Muscle of leg (tissue), 16 donors: Measurements from ENCODE around the gene PFDN4. TPM values are rescaled to one million over a fixed set of nuclear protein-coding genes. Genes with fewer than 3 reads are reported as not detected.

ENCODE experiments used
- DNase-seq: peaks from one replicate; pipeline ENCODE4 v3.0.0; 2013
- H3K27ac ChIP-seq: one replicate; pipeline ENCODE4 v1.5.1; 2013; ENCODE audit warnings: mild to moderate bottlenecking, low read length, control low read depth
- H3K27me3 ChIP-seq: one replicate; pipeline ENCODE4 v1.6.1; 2013; ENCODE audit warnings: low read length; ENCODE audit not compliant: control insufficient read depth, insufficient read depth
- H3K36me3 ChIP-seq: one replicate; pipeline ENCODE4 v1.6.1; 2013; ENCODE audit warnings: low read length; ENCODE audit not compliant: control insufficient read depth, insufficient read depth
- H3K4me1 ChIP-seq: one replicate; pipeline ENCODE4 v1.6.1; 2013; ENCODE audit warnings: low read length; ENCODE audit not compliant: control insufficient read depth, insufficient read depth
- H3K4me3 ChIP-seq: one replicate; pipeline ENCODE4 v1.5.1; 2013; ENCODE audit warnings: low read length, control low read depth
- H3K9me3 ChIP-seq: replicated peaks from 2 replicates; pipeline ENCODE4 v1.6.1; 2013; ENCODE audit warnings: low read depth, low read length; ENCODE audit not compliant: control insufficient read depth
- WGBS: methylation state at CpG from one replicate; pipeline ENCODE4 v1.1.5; 2013; ENCODE audit warnings: missing lambda C conversion rate; ENCODE audit not compliant: insufficient coverage; 5-methylcytosine and 5-hydroxymethylcytosine counted together
- long read RNA-seq, 11 donors: transcript quantifications; one replicate each; lab custom pipeline, GENCODE V29; 2026
- polyA plus RNA-seq, 8 donors: library from polyadenylated mRNA; unstranded; fragments of 120-200 nt; gene quantifications; one replicate each; pipeline versions ENCODE4 v1.2.1 to v1.2.3, GENCODE V29; 2013; ENCODE audit warnings: inconsistent platforms in 1 of 8, low replicate concordance in 1 of 8; ENCODE audit not compliant: insufficient read length in 8 of 8, insufficient read depth in 1 of 8
- total RNA-seq: library from RNA; stranded (reverse); fragments of 120-200 nt; gene quantifications from one replicate; pipeline ENCODE4 v1.2.4, GENCODE V29; 2013

PFDN4 gene, protein sequence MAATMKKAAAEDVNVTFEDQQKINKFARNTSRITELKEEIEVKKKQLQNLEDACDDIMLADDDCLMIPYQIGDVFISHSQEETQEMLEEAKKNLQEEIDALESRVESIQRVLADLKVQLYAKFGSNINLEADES
- total RNA-seq, result 95.5 TPM
- polyA plus RNA-seq, result 10 to 100 TPM; 56.0 to 74.4 (median 60.5) TPM
- long read RNA-seq, donor 1, transcript PFDN4-201 (4 exons, 1,462 nt), result major isoform, 25 of 25 reads
- long read RNA-seq, donor 1, partial matches to known transcripts, result 0 of 25 reads
- long read RNA-seq, donor 1, other reads (novel, unspliced or antisense), result 0 of 25 reads
- long read RNA-seq, donor 2, transcript PFDN4-201 (4 exons, 1,462 nt), result major isoform, 8 of 8 reads
- long read RNA-seq, donor 2, partial matches to known transcripts, result 0 of 8 reads
- long read RNA-seq, donor 2, other reads (novel, unspliced or antisense), result 0 of 8 reads
- long read RNA-seq, donor 3, transcript PFDN4-201 (4 exons, 1,462 nt), result major isoform, 23 of 31 reads
- long read RNA-seq, donor 3, partial matches to known transcripts, result 7 of 31 reads
- long read RNA-seq, donor 3, other reads (novel, unspliced or antisense), result 0 of 31 reads
- long read RNA-seq, donor 4, transcript PFDN4-201 (4 exons, 1,462 nt), result major isoform, 30 of 39 reads
- long read RNA-seq, donor 4, partial matches to known transcripts, result 8 of 39 reads
- long read RNA-seq, donor 4, other reads (novel, unspliced or antisense), result 0 of 39 reads
- long read RNA-seq, donor 5, transcript PFDN4-201 (4 exons, 1,462 nt), result major isoform, 83 of 105 reads
- long read RNA-seq, donor 5, partial matches to known transcripts, result 21 of 105 reads
- long read RNA-seq, donor 5, other reads (novel, unspliced or antisense), result 0 of 105 reads
- long read RNA-seq, donor 6, transcript PFDN4-201 (4 exons, 1,462 nt), result major isoform, 109 of 141 reads
- long read RNA-seq, donor 6, partial matches to known transcripts, result 31 of 141 reads
- long read RNA-seq, donor 6, other reads (novel, unspliced or antisense), result 0 of 141 reads
- long read RNA-seq, donor 7, transcript PFDN4-201 (4 exons, 1,462 nt), result major isoform, 58 of 105 reads
- long read RNA-seq, donor 7, partial matches to known transcripts, result 28 of 105 reads
- long read RNA-seq, donor 7, other reads (novel, unspliced or antisense), result 18 of 105 reads
- long read RNA-seq, donor 8, transcript PFDN4-201 (4 exons, 1,462 nt), result major isoform, 59 of 94 reads
- long read RNA-seq, donor 8, partial matches to known transcripts, result 21 of 94 reads
- long read RNA-seq, donor 8, other reads (novel, unspliced or antisense), result 13 of 94 reads
- long read RNA-seq, donor 9, transcript PFDN4-201 (4 exons, 1,462 nt), result major isoform, 37 of 42 reads
- long read RNA-seq, donor 9, partial matches to known transcripts, result 5 of 42 reads
- long read RNA-seq, donor 9, other reads (novel, unspliced or antisense), result 0 of 42 reads
- long read RNA-seq, donor 10, transcript PFDN4-201 (4 exons, 1,462 nt), result major isoform, 73 of 120 reads
- long read RNA-seq, donor 10, partial matches to known transcripts, result 47 of 120 reads
- long read RNA-seq, donor 10, other reads (novel, unspliced or antisense), result 0 of 120 reads
- long read RNA-seq, donor 11, transcript PFDN4-201 (4 exons, 1,462 nt), result major isoform, 41 of 56 reads
- long read RNA-seq, donor 11, partial matches to known transcripts, result 8 of 56 reads
- long read RNA-seq, donor 11, other reads (novel, unspliced or antisense), result 7 of 56 reads

DNA sequence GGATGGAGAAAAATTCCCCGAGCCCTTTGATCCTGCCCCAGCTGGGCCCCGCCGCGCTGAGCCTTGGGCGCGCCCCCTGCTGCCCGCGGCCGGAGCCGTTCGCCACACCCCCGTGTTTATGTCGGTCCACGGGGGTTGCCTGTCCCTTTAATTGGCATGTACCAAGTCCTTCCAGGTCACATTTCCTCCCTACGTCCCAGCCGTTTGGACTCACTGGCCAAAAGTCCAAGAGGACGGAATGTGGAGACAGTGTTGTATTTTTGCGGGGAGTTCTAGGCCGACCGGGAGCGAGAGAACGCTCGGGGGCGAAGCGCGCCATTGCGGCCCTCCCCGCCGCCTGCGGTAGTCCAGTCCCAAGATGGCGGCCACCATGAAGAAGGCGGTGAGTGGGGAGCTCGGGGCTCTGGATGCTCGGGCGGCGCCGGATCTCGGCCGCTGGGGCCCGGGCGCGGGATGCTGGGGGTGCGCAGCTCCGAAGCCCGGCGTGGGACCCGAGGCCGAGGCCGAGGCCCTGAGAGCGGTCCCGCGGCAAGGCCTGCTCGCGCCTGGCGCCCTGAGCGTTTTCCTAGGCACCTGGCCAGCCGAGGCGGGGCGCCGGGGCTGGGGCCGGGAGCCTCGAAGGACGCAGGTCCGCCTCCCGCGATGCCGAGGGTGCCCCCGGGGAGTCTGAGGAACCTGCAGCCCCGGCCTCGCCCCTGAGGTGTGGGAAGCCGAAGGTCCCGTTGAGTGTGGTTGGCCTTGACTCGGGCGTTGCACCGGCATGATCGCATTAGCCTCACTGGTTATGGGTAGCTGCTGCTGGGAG is at the start of gene PFDN4:
PFDN4 (plus strand) TSS at position 345 of the 805 bp plus-strand sequence; CDS start at position 359, 14 bp downstream.
- peaks cover 9% of the 10 kb centered on the region for H3K36me3 ChIP-seq
- H3K4me3 ChIP-seq, result peak within 1 kb of the TSS; percentile 85
- peak within 1 kb of the TSS; percentile 97 for H3K27ac ChIP-seq
- H3K27me3 ChIP-seq, result no peaks in the 10 kb centered on the region
- H3K4me1 ChIP-seq, result peaks cover 12% of the 10 kb centered on the region
- DNase-seq, result peak; percentile 90
- no peaks in the 10 kb centered on the region for H3K9me3 ChIP-seq
- under 1% methylated on average over 71 of the region's 76 CpGs for WGBS

DNA sequence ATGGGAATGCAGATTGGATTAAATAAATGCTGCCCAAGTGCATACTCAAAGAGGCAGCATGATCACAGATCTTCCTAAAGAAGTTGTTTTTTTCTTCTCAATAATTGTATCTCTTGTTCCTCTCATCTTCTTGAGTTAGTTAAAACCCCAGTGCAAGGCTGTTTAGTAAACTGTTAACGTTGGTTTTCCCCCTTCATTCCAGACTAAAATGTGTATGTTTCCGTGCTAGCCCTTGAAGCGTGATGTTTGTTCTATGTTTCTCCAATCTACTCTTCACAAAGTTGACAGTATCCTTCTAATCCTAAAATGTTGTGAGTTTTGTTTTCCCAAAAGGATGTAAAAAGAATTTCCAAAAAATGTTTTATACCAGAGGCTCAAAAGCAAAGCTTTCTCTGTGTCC is 49.7 kb upstream of the PFDN4 start:
- Histone ChIP-seq H3K36me3 (no peaks in the 10 kb centered on the region), H3K4me1 (no peaks in the 10 kb centered on the region), H3K9me3 (no peaks in the 10 kb centered on the region), H3K27ac (no peak overlapping the region), H3K4me3 (no peak overlapping the region), H3K27me3 (peaks cover 3% of the 10 kb centered on the region)
- WGBS, result no CpG with 5 or more reads among the region's 3 CpGs
- DNase-seq, result no peak

DNA sequence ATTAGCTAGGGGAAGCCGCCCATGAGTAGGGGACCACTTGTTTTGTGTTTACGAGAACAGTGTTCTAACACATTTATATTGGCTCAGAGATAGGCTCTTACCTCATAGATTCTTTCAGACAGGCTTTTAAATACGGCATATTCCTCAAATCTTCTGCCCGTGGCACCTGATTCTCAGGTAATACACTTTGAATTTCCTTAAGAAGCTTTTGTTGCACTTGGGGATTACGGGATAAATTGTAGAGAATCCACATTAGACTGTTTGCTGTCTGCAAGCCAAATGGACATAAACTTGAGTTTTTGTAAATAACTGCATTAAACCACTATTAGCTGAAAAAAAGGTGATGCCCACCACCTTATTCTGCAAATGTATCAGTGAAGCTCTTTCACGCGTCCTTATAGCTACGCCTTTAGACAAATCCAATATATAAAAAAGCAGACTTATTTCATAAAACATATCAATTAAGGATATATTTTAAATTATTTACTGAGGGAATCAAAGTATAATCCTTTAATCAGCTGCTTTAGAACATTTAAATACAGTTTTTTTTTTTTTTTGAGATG is 49.0 kb upstream of the PFDN4 start:
- WGBS, result no CpG with 5 or more reads among the region's 8 CpGs
- H3K27me3 ChIP-seq, result peaks cover 3% of the 10 kb centered on the region
- no peaks in the 10 kb centered on the region for H3K9me3 ChIP-seq
- DNase-seq, result no peak
- H3K27ac ChIP-seq, result no peak overlapping the region
- no peaks in the 10 kb centered on the region for H3K4me1 ChIP-seq
- H3K36me3 ChIP-seq, result no peaks in the 10 kb centered on the region
- H3K4me3 ChIP-seq, result no peak overlapping the region

DNA sequence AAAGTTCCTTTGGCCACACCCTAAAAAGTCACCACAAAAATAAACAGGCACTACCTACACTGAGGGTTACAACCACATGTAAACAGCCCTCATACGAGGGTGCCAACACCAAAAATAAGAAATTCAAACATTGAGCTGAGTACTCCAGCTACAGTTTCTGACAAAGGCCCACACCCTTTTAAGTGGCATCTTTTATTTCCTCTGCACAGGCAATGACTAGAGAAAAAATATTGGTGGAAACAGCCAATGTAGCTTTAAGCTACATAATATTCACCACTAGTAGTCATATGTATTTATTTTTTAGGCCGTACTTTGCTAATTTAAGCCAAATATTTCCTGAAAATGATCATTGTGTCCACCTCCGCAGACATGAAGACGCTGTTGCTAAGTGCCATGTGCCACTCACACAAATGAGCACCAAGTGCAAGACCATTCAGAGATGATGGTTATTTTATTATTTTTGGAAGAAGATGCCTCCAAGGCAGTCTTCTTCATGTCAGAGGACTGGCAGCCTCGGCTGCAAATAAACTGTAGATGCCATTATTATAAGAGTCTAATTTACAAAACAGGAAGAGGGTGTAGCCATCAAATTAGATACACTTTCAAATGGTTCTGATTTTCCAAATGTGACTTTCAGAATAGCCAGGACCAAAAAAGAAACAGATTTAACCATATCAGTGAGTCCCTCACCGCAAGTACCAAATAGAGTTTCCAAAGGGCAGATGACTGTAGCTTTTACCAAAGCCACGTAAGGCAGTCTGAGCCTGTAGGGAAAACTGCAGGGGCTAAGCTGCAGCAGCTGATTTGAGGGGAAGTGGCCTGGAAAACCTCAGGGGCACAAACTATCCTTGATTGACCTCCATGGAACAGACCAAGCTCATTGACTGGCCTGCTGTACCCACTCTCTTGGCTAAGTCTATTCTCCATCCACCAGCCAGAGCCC is 47.6 kb upstream of the PFDN4 start:
- 70% methylated on average over 1 of the region's 7 CpGs for WGBS
- H3K4me3 ChIP-seq, result no peak overlapping the region
- DNase-seq, result no peak
- no peaks in the 10 kb centered on the region for H3K4me1 ChIP-seq
- peaks cover 5% of the 10 kb centered on the region for H3K27me3 ChIP-seq
- H3K27ac ChIP-seq, result no peak overlapping the region
- no peaks in the 10 kb centered on the region for H3K36me3 ChIP-seq
- H3K9me3 ChIP-seq, result no peaks in the 10 kb centered on the region

DNA sequence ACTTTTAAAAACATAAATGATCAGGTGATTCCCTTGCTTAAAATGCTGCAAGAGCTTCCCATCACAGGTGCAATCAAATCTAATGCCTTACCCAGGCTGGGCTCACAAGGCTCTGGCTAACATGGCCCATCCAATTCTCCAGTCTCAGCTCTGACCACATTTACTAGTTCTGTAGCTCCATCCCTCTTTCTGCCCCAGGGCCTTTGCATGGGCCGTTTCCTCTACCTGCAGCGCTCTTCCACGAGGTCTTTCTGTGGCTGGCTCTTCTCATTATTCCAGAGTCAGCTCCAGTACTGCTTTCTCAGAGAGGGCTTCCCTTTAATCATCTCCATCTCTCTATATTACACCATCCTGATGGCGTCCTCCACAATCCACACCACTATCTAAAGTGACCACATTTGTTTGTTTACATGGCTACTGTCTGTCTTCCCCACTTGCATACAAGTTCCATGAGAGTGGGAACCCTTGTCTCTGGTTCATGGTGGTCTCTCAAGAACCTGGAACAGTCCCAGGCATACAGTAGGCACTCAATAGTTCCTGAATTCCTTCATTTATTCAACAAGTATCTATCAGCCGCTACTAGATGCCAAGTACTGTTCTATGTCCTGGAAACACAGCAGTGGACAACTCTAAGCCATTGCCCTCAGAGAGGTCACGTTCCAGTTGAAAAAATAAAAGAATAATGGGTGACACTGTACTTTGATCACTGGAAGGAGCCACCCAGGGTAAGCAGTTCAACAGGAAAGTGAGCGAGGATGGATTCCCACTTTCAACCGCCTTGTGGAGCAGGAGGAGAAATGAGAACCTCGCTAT is 46.7 kb upstream of the PFDN4 start:
- no peaks in the 10 kb centered on the region for H3K4me1 ChIP-seq
- peaks cover 5% of the 10 kb centered on the region for H3K27me3 ChIP-seq
- no peak for DNase-seq
- H3K27ac ChIP-seq, result no peak overlapping the region
- H3K4me3 ChIP-seq, result no peak overlapping the region
- H3K36me3 ChIP-seq, result no peaks in the 10 kb centered on the region
- WGBS, result 96% methylated on average over 4 of the region's 9 CpGs
- H3K9me3 ChIP-seq, result no peaks in the 10 kb centered on the region

DNA sequence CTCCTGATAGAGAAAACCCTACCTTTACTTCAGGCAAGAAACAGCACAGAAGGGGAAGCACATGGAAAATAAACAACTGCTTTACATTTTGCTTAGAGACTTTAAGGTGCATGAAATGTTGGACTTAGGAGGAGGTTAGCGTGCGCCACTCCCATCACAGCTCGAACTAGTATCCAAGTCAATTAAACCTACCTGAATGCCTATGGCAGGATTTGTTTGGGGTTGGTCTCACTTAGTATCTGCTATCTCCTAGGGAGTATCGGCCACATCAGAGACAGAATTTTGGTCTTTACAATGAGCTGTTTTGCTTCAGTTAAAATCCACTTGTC is 46.1 kb upstream of the PFDN4 start:
- WGBS, result no CpG with 5 or more reads among the region's 4 CpGs
- H3K36me3 ChIP-seq, result no peaks in the 10 kb centered on the region

DNA sequence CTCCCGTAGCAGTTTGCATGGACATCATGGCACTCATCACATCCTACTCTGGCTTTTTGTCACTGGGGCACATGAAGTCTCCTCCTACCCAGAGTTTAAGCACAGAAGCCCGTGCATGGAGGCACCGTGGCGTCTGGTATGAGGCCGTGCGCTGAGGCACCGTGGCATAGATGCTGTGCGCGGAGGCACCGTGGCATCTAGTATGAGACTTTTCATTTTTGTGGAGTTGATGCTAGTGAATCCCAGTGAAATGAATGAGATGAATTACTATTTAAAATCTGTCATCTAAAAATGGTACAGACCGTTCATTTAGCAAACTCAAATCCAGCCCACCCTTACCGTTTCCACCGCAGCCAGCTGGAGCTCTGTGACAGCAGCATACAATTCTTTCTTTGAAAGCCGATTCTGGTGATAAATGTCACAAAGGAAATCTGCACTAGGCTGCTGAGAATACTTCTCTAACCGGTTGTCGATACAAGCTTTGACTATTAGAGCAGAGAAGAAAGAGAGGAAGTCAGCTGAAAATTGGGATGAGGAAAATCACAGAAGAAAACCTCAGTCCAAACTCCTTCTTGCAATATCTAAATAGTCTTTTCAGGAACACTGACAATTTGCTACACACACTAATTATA is 45.4 kb upstream of the PFDN4 start:
- H3K4me3 ChIP-seq, result no peak overlapping the region
- 74% methylated on average over 7 of the region's 16 CpGs for WGBS
- no peaks in the 10 kb centered on the region for H3K9me3 ChIP-seq
- H3K27ac ChIP-seq, result no peak overlapping the region
- H3K27me3 ChIP-seq, result peaks cover 5% of the 10 kb centered on the region
- DNase-seq, result no peak
- H3K4me1 ChIP-seq, result no peaks in the 10 kb centered on the region
- H3K36me3 ChIP-seq, result no peaks in the 10 kb centered on the region

More for the DNA sequence above, 46.1 kb upstream of the PFDN4 start:
- Histone ChIP-seq H3K4me3 (no peak overlapping the region), H3K9me3 (no peaks in the 10 kb centered on the region), H3K27me3 (peaks cover 5% of the 10 kb centered on the region), H3K4me1 (no peaks in the 10 kb centered on the region), H3K27ac (no peak overlapping the region)
- no peak for DNase-seq
